ENCODE results near the gene LRRC10. TPM values are rescaled to one million over a fixed set of nuclear protein-coding genes. Genes with fewer than 3 reads are reported as not detected.

Gene LRRC10
- polyA plus RNA-seq, 1 donor from 2014 or later, result not detected

DNA sequence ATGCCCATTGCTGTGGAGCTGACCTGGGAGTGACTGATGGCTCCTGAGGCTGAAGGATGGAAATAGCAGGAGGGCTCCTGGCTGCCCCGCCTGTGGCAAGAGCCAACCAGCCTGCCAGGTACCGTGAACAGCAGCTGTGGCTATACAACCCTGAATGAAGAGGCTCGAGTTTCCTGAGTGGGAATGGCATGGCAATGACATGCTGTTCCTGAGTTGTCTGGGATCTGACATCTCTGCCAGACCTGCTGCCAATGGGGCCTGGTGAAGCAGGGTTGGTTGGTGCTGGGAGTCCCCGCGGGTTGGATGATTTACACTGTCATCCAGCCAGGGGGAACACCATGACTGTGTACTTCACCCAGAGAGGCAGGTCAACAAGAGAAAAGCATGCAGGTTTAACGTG, 31.8 kb upstream of the LRRC10 start:
- H3K4me3 ChIP-seq (ENCODE audit: low read length), result no peak overlapping the region
- no peaks in the 10 kb centered on the region for H3F3A ChIP-seq (ENCODE audit: insufficient read depth, low read length, poor library complexity, severe bottlenecking)
- H3K9me2 ChIP-seq (ENCODE audit: insufficient read depth, low read length), result no peaks in the 10 kb centered on the region
- no peak overlapping the region for H3K9ac ChIP-seq (ENCODE audit: low read length)
- no peaks in the 10 kb centered on the region for H3K79me2 ChIP-seq (replicated peaks; ENCODE audit: insufficient read depth, low read length)
- no peak overlapping the region for H3K27ac ChIP-seq (ENCODE audit: low read length)
- no peak overlapping the region for H2AFZ ChIP-seq (ENCODE audit: low read depth, low read length)
- no peak overlapping the region for H3K4me2 ChIP-seq (ENCODE audit: low read length)
- no peaks in the 10 kb centered on the region for H3K27me3 ChIP-seq (ENCODE audit: insufficient read depth, low read depth, low read length)
- no peaks in the 10 kb centered on the region for H4K20me1 ChIP-seq (ENCODE audit: insufficient read depth)
- no peaks in the 10 kb centered on the region for H3K36me3 ChIP-seq (ENCODE audit: insufficient read depth, low read length)
- no peak for TF ChIP-seq EP300 (conservative IDR thresholded peaks at IDR 0.05; ENCODE audit: poor library complexity, severe bottlenecking)
- no peak for TF ChIP-seq RAD21 (conservative IDR thresholded peaks at IDR 0.05)
- no peaks in the 10 kb centered on the region for H3K9me3 ChIP-seq (ENCODE audit: low read length)

DNA sequence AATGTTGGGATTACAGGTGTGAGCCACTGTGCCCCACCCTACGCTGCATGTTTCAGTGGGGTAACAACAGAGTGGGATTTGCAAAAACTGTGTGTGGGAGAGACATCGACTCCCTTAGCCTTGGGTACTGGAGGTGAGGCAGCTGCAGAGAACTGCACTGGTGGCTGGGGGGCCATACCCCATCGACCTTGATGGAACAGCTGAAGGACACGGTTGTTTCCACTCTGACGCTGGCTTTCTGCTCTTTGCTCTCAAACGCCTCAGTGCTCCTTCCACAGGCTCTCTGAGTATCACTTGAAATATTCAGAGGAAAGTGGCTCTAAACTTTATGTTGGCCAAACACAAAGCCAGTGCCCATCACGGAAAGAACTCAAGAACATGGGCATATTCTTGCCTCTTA, 30.8 kb upstream of the LRRC10 start:
- H4K20me1 ChIP-seq (ENCODE audit: insufficient read depth), result no peaks in the 10 kb centered on the region
- H3K27ac ChIP-seq (ENCODE audit: low read length), result no peak overlapping the region
- no peak overlapping the region for H3K9ac ChIP-seq (ENCODE audit: low read length)
- no peaks in the 10 kb centered on the region for H3K9me3 ChIP-seq (ENCODE audit: low read length)
- H3K4me2 ChIP-seq (ENCODE audit: low read length), result no peak overlapping the region
- no peaks in the 10 kb centered on the region for H3K36me3 ChIP-seq (ENCODE audit: insufficient read depth, low read length)
- TF ChIP-seq RAD21 (conservative IDR thresholded peaks at IDR 0.05) (no peak), POLR2AphosphoS5 (IDR thresholded peaks at IDR 0.05) (no peak)
- TF ChIP-seq, protein P1, sequence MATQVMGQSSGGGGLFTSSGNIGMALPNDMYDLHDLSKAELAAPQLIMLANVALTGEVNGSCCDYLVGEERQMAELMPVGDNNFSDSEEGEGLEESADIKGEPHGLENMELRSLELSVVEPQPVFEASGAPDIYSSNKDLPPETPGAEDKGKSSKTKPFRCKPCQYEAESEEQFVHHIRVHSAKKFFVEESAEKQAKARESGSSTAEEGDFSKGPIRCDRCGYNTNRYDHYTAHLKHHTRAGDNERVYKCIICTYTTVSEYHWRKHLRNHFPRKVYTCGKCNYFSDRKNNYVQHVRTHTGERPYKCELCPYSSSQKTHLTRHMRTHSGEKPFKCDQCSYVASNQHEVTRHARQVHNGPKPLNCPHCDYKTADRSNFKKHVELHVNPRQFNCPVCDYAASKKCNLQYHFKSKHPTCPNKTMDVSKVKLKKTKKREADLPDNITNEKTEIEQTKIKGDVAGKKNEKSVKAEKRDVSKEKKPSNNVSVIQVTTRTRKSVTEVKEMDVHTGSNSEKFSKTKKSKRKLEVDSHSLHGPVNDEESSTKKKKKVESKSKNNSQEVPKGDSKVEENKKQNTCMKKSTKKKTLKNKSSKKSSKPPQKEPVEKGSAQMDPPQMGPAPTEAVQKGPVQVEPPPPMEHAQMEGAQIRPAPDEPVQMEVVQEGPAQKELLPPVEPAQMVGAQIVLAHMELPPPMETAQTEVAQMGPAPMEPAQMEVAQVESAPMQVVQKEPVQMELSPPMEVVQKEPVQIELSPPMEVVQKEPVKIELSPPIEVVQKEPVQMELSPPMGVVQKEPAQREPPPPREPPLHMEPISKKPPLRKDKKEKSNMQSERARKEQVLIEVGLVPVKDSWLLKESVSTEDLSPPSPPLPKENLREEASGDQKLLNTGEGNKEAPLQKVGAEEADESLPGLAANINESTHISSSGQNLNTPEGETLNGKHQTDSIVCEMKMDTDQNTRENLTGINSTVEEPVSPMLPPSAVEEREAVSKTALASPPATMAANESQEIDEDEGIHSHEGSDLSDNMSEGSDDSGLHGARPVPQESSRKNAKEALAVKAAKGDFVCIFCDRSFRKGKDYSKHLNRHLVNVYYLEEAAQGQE (IDR thresholded peaks at IDR 0.05; ENCODE audit: borderline replicate concordance), result no peak
- no peak overlapping the region for H3K4me3 ChIP-seq (ENCODE audit: low read length)
- no peaks in the 10 kb centered on the region for H3K79me2 ChIP-seq (replicated peaks; ENCODE audit: insufficient read depth, low read length)
- H2AFZ ChIP-seq (ENCODE audit: low read depth, low read length), result no peak overlapping the region
- no peaks in the 10 kb centered on the region for H3F3A ChIP-seq (ENCODE audit: insufficient read depth, low read length, poor library complexity, severe bottlenecking)
- H3K9me2 ChIP-seq (ENCODE audit: insufficient read depth, low read length), result no peaks in the 10 kb centered on the region
- no peaks in the 10 kb centered on the region for H3K27me3 ChIP-seq (ENCODE audit: insufficient read depth, low read depth, low read length)

DNA sequence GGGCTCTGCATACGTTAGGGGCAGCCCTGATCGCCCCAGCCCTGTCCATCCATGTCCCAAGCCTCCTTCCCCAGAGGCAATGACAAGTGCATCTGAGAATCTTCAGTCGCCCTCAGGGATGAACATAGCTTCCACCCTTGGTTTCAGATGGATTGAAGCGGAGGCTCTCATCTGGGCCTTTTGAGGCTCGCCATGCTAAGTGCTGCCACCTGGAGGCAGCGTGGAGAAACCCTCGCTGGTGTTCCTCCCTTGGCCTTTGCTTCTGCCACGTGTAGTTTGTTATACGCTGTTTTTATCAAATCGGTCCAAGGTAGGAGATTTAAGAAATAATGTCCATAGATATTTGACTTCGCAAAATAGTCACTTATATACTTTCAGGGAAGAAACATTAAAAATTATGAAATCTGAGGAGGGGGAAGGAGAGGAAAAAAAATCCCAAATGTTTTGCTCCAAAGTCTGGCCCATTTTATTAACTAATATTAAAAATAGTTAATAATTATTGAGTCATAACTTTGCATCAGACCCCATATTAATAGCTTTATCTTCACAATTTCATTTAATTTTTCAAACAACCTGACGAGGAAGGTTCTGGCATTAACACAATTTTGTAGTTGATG, 28.8 kb upstream of the LRRC10 start:
- H3K4me3 ChIP-seq (ENCODE audit: low read length), result no peak overlapping the region
- no peaks in the 10 kb centered on the region for H3F3A ChIP-seq (ENCODE audit: insufficient read depth, low read length, poor library complexity, severe bottlenecking)
- H3K27me3 ChIP-seq (ENCODE audit: insufficient read depth, low read depth, low read length), result no peaks in the 10 kb centered on the region
- no peak overlapping the region for H3K4me2 ChIP-seq (ENCODE audit: low read length)
- no peak overlapping the region for H2AFZ ChIP-seq (ENCODE audit: low read depth, low read length)
- no peak for TF ChIP-seq EZH2 (IDR thresholded peaks at IDR 0.05; ENCODE audit: borderline replicate concordance, insufficient read depth, low read length, poor library complexity, severe bottlenecking)
- peak; percentile 35 for TF ChIP-seq RAD21 (conservative IDR thresholded peaks at IDR 0.05)
- peak; percentile 44 for TF ChIP-seq SMC3 (conservative IDR thresholded peaks at IDR 0.05; ENCODE audit: poor library complexity)
- TF ChIP-seq POLR2AphosphoS5 (IDR thresholded peaks at IDR 0.05), result no peak
- no peak for TF ChIP-seq MXI1 (conservative IDR thresholded peaks at IDR 0.05; ENCODE audit: poor library complexity, severe bottlenecking)
- no peak for TF ChIP-seq TAF1 (IDR thresholded peaks at IDR 0.05; ENCODE audit: low read depth)
- no peak for TF ChIP-seq EP300 (conservative IDR thresholded peaks at IDR 0.05; ENCODE audit: poor library complexity, severe bottlenecking)
- TF ChIP-seq, protein P1 (IDR thresholded peaks at IDR 0.05; ENCODE audit: borderline replicate concordance), result no peak
- TF ChIP-seq, protein P2, sequence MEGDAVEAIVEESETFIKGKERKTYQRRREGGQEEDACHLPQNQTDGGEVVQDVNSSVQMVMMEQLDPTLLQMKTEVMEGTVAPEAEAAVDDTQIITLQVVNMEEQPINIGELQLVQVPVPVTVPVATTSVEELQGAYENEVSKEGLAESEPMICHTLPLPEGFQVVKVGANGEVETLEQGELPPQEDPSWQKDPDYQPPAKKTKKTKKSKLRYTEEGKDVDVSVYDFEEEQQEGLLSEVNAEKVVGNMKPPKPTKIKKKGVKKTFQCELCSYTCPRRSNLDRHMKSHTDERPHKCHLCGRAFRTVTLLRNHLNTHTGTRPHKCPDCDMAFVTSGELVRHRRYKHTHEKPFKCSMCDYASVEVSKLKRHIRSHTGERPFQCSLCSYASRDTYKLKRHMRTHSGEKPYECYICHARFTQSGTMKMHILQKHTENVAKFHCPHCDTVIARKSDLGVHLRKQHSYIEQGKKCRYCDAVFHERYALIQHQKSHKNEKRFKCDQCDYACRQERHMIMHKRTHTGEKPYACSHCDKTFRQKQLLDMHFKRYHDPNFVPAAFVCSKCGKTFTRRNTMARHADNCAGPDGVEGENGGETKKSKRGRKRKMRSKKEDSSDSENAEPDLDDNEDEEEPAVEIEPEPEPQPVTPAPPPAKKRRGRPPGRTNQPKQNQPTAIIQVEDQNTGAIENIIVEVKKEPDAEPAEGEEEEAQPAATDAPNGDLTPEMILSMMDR (IDR thresholded peaks at IDR 0.05; ENCODE audit: poor library complexity, severe bottlenecking), result peak; percentile 58
- no peaks in the 10 kb centered on the region for H3K9me2 ChIP-seq (ENCODE audit: insufficient read depth, low read length)
- no peaks in the 10 kb centered on the region for H4K20me1 ChIP-seq (ENCODE audit: insufficient read depth)
- H3K9ac ChIP-seq (ENCODE audit: low read length), result no peak overlapping the region
- no peaks in the 10 kb centered on the region for H3K36me3 ChIP-seq (ENCODE audit: insufficient read depth, low read length)
- no peaks in the 10 kb centered on the region for H3K9me3 ChIP-seq (ENCODE audit: low read length)
- no peak overlapping the region for H3K27ac ChIP-seq (ENCODE audit: low read length)
- H3K79me2 ChIP-seq (replicated peaks; ENCODE audit: insufficient read depth, low read length), result no peaks in the 10 kb centered on the region
